ENCODE measurements around the gene ITPR1. TPM values are rescaled to one million over a fixed set of nuclear protein-coding genes. Genes with fewer than 3 reads are reported as not detected.

Gene ITPR1
- total and polyA plus RNA-seq, 3 donors from 2014 or later: 26.5 to 129 (median 59.7) TPM

DNA sequence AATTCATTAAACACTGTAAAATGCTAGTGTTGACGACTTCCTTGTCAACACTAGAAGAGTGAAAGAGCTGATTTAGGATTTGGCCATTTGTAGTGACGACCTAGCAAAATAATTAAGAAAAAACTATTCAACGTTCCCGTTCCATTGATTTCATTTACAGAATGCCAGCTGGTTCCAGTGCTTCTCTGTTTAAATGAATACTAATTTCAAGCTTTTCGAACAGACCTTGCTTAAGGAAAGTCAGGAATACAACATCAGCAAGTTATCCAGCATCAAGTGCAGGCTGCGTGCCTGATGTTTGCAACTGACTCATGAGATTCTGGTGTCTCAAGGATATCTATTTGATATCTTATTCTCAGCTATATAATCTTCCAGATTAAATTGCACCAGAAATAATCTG lies 387.7 kb downstream of the ITPR1 start:
- Histone ChIP-seq H3K4me1 (peaks cover 6% of the 10 kb centered on the region), H3K9me3 (no peaks in the 10 kb centered on the region), H3K36me3 (ENCODE audit: low read depth, missing control alignments) (no peaks in the 10 kb centered on the region), H3K27me3 (no peaks in the 10 kb centered on the region), H3K27ac (no peak overlapping the region), H3K4me3 (no peak overlapping the region)
- TF ChIP-seq POLR2A (IDR thresholded peaks at IDR 0.05): no peak
- TF ChIP-seq, protein P1, sequence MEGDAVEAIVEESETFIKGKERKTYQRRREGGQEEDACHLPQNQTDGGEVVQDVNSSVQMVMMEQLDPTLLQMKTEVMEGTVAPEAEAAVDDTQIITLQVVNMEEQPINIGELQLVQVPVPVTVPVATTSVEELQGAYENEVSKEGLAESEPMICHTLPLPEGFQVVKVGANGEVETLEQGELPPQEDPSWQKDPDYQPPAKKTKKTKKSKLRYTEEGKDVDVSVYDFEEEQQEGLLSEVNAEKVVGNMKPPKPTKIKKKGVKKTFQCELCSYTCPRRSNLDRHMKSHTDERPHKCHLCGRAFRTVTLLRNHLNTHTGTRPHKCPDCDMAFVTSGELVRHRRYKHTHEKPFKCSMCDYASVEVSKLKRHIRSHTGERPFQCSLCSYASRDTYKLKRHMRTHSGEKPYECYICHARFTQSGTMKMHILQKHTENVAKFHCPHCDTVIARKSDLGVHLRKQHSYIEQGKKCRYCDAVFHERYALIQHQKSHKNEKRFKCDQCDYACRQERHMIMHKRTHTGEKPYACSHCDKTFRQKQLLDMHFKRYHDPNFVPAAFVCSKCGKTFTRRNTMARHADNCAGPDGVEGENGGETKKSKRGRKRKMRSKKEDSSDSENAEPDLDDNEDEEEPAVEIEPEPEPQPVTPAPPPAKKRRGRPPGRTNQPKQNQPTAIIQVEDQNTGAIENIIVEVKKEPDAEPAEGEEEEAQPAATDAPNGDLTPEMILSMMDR (IDR thresholded peaks at IDR 0.05): no peak
- 90 to 94% methylated on average over 6 of the region's 6 CpGs for WGBS, 2 donors
- no peak for DNase-seq
- intact Hi-C loops (cut with DNase I; ENCODE audit: low total_unique reads): no loop called here

DNA sequence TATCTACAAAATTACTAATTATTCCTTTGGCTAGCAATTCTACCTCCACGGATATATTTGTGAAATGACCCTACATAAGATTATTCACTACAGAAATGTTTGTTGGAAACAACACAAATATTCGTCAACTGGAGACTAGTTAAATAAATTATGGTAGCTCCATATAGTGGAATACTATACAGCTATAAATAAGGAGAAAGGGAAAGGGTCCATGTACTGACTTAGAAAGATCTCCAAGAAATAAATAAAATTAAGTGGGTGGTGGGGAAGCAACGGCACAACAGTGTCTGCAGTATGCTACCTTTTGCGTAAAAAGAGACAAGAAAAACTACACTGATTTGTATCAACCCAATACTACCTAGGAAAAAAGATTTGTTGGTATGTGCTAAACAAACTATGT lies 389.4 kb downstream of the ITPR1 start:
- 92 to 95% methylated on average over 4 of the region's 4 CpGs for WGBS, 2 donors
- intact Hi-C loops (cut with DNase I; ENCODE audit: low total_unique reads): no loop called here
- no peaks in the 10 kb centered on the region for H3K9me3 ChIP-seq
- H3K27me3 ChIP-seq: no peaks in the 10 kb centered on the region
- H3K4me3 ChIP-seq: no peak overlapping the region
- no peak overlapping the region for H3K27ac ChIP-seq
- no peaks in the 10 kb centered on the region for H3K36me3 ChIP-seq (ENCODE audit: low read depth, missing control alignments)
- no peak for TF ChIP-seq POLR2A (IDR thresholded peaks at IDR 0.05)
- TF ChIP-seq, protein P1 (IDR thresholded peaks at IDR 0.05): no peak
- H3K4me1 ChIP-seq: peaks cover 6% of the 10 kb centered on the region
- DNase-seq: no peak

DNA sequence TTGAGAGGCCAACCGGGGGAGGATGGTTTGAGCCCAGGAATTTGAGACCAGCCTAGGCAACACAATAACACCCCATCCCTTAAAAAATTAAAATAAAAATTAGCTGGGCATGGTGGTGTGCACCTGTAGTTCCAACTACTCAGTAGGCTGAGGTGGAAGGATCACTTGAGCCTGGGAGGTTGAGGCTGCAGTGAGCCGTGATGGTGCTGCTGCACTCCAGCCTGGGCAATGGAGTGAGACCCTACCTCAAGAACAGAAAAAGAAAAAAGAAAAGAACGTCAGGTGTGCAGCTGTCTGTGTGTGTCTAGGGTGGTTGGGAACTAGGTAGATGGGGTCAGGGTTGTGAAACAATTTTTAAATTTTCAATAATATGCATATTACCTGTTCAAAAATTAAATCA lies 389.9 kb downstream of the ITPR1 start:
- no peaks in the 10 kb centered on the region for H3K36me3 ChIP-seq (ENCODE audit: low read depth, missing control alignments)
- TF ChIP-seq POLR2A (IDR thresholded peaks at IDR 0.05): no peak
- TF ChIP-seq, protein P1 (IDR thresholded peaks at IDR 0.05): no peak
- no peak overlapping the region for H3K27ac ChIP-seq
- no peak for DNase-seq
- H3K4me1 ChIP-seq: peaks cover 6% of the 10 kb centered on the region
- intact Hi-C loops (cut with DNase I; ENCODE audit: low total_unique reads): no loop called here
- WGBS, 2 donors: 92 to 97% methylated on average over 3 of the region's 3 CpGs
- no peaks in the 10 kb centered on the region for H3K27me3 ChIP-seq
- no peaks in the 10 kb centered on the region for H3K9me3 ChIP-seq
- H3K4me3 ChIP-seq: no peak overlapping the region

DNA sequence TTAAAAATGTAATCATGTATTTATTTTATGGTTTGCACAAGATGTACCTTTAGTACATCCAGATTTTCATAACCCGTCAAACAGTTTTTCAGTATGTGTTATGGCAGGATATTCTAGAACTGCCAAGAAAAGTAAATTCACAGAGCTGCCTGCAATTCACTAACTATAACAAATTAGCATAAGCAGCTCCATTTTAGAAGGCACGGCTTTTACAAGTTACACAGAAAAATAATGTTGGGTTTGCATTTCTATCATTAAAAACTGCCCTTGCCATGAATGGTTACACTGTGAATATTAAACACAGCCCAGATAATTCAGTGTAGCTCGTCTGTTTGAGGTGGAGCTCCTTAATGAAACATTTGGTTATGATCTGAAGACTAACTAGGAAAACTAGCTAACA lies 391.7 kb downstream of the ITPR1 start:
- TF ChIP-seq, protein P1 (IDR thresholded peaks at IDR 0.05): no peak
- Histone ChIP-seq H3K36me3 (ENCODE audit: low read depth, missing control alignments) (no peaks in the 10 kb centered on the region), H3K27me3 (no peaks in the 10 kb centered on the region), H3K4me1 (peaks cover 6% of the 10 kb centered on the region), H3K27ac (no peak overlapping the region), H3K4me3 (no peak overlapping the region), H3K9me3 (no peaks in the 10 kb centered on the region)
- intact Hi-C loops (cut with DNase I; ENCODE audit: low total_unique reads): no loop called here
- WGBS, 2 donors: 46 to 55% methylated on average over 3 of the region's 3 CpGs
- DNase-seq: no peak

DNA sequence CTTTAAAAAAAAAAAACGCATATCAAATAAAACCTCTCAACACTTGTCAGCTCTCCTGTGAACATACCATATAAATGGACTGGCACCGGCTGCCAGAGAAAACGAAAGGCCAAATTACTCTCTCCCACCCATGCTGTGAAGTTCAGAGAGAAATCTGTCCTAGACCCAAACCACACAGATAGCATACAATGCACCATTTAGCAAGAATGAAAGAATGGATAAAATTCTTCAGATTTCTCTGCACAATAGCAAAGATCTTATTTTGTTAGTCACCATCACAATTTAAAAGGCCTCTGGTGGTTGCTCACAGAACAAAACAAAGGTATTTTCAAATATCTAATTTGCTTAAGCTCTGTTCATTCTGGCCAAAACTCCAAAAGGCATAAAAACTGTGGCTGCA lies 392.2 kb downstream of the ITPR1 start:
- no peaks in the 10 kb centered on the region for H3K27me3 ChIP-seq
- H3K9me3 ChIP-seq: no peaks in the 10 kb centered on the region
- intact Hi-C loops (cut with DNase I; ENCODE audit: low total_unique reads): no loop called here
- H3K4me3 ChIP-seq: no peak overlapping the region
- H3K27ac ChIP-seq: no peak overlapping the region
- DNase-seq: no peak
- H3K4me1 ChIP-seq: peaks cover 6% of the 10 kb centered on the region
- 49 to 59% methylated on average over 3 of the region's 3 CpGs for WGBS, 2 donors
- H3K36me3 ChIP-seq (ENCODE audit: low read depth, missing control alignments): no peaks in the 10 kb centered on the region
- TF ChIP-seq, protein P1 (IDR thresholded peaks at IDR 0.05): no peak
- TF ChIP-seq POLR2A (IDR thresholded peaks at IDR 0.05): no peak
